Measurements from ENCODE around the gene LGR6.
"Not testable (repeated sequence)": the region's sequence is repeated elsewhere in the genome, so short reads cannot be mapped to it uniquely, and the experiment has no call there.

Gene LGR6

GRCh38 chr1:202306535-202307345 is 113.1 kb downstream of the LGR6 start:
- DNase-seq, result no peak

- no peak for DNase-seq
Measured at GRCh38 chr1:202310071-202310725, 116.6 kb downstream of the LGR6 start.

GRCh38 chr1:202310746-202311145 is 117.1 kb downstream of the LGR6 start:
- DNase-seq, result no peak

GRCh38 chr1:202311875-202312635 is 118.5 kb downstream of the LGR6 start:
- DNase-seq, result peak; percentile 17

GRCh38 chr1:202315576-202316168 is 122.1 kb downstream of the LGR6 start:
- peak; percentile 62 for DNase-seq

- DNase-seq, result no peak
Measured at GRCh38 chr1:202316186-202316585, 122.6 kb downstream of the LGR6 start.

GRCh38 chr1:202317941-202318925 is 124.6 kb downstream of the LGR6 start:
- no peak for DNase-seq

GRCh38 chr1:202319381-202320080 is 125.9 kb downstream of the LGR6 start:
- DNase-seq, result no peak

- DNase-seq, result no peak
Measured at GRCh38 chr1:202320081-202320405, 126.4 kb downstream of the LGR6 start.

- no peak for DNase-seq
Measured at GRCh38 chr1:202323731-202324130, 130.1 kb downstream of the LGR6 start.

GRCh38 chr1:202324646-202325045 is 131.0 kb downstream of the LGR6 start:
- no peak for DNase-seq

GRCh38 chr1:202329891-202330290 is 136.3 kb downstream of the LGR6 start:
- DNase-seq, result no peak

GRCh38 chr1:202333861-202334260 is 140.3 kb downstream of the LGR6 start:
- no peak for DNase-seq

- peak; percentile 51 for DNase-seq
Measured at GRCh38 chr1:202343652-202344349, 150.2 kb downstream of the LGR6 start.

GRCh38 chr1:202348005-202348508 is 154.5 kb downstream of the LGR6 start:
- DNase-seq, result no peak

GRCh38 chr1:202348509-202349205 is 155.1 kb downstream of the LGR6 start, which contains the start of gene PPP1R12B:
PPP1R12B (plus strand) TSS chr1:202348699; CDS start chr1:202348852, 153 bp downstream.
- DNase-seq, result peak; percentile 99

- DNase-seq, result peak; percentile 42
Measured at GRCh38 chr1:202349206-202349928, 155.8 kb downstream of the LGR6 start.

- DNase-seq, result peak; percentile 38
Measured at GRCh38 chr1:202351725-202352124, 158.1 kb downstream of the LGR6 start.

- DNase-seq, result not testable (repeated sequence)
Measured at GRCh38 chr1:202352583-202353197, 159.1 kb downstream of the LGR6 start.

Data from fibroblast of skin of right biceps (primary cell).